Measurements from ENCODE around the gene C5orf24. TPM values are rescaled to one million over a fixed set of nuclear protein-coding genes. Genes with fewer than 3 reads are reported as not detected.
"Not testable (repeated sequence)": the region's sequence is repeated elsewhere in the genome, so short reads cannot be mapped to it uniquely, and the experiment has no call there.

The C5orf24 gene
- total and polyA plus RNA-seq, 8 donors: 6.0 to 17.2 (median 13.8) TPM

DNA sequence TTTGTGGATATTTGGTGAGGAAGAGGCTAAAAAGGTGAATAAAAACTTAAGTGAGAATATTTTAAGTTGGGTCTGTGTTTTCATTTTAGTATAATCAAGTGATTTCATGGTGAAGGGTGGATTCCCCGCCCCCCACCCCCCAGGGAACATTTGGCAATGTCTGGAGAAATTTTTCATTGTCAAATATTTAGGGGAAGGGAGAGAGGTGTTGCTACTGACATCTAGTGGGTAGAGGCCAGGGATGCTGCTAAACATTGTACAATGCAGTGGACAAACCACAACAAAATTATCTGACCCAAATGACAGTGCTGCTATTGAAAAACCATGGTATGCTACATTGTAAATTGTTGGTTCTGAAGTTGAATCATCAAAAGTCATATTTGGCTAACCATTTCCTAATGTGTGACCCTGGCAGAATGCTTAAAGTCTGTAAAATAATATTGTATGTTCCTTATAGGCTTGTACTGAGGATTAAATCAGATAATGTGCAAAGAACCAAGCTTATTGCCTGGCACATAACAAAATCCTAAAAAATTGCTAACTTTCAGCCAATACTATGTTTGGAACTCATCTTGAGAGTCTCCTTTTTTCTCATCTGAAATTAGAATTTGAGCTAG lies 5.6 kb downstream of the C5orf24 start:
- H3K4me1 ChIP-seq: peaks cover 0 to 23% (median 18%) of the 10 kb centered on the region in 3 donors
- peak in 2 of 4 donors; percentile 30 to 55 for ATAC-seq

DNA sequence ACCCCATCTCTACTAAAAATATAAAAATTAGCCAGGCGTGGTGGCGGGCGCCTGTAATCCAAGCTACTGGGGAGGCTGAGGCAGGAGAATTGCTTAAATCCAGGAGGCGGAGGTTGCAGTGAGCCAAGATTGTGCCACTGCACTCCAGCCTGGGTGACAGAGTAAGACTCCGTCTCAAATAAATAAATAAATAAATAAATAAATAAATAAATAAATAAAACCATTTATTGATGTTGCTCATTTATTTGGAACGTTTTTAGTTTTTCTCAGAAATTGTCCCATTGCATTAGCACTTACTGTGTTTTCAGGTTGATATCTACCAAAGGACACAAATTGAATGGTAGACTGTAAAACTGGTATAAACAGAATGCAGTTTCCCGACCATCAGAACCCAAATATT lies 10.7 kb downstream of the C5orf24 start:
- H3K27me3 ChIP-seq; intact Hi-C loops (cut with DNase I); ATAC-seq; H3K4me1 ChIP-seq; FAIRE-seq; H3K4me3 ChIP-seq; DNase-seq; H3K27ac ChIP-seq; H3K9me3 ChIP-seq: not testable (repeated sequence)
- 90% methylated on average over 7 of the region's 7 CpGs for WGBS, 2 donors
- H3K36me3 ChIP-seq: peaks cover 0 to 41% (median 6%) of the 10 kb centered on the region in 3 donors

More for the DNA sequence above, 5.6 kb downstream of the C5orf24 start:
- Histone ChIP-seq H3K9me3 (no peaks in the 10 kb centered on the region), H3K27me3 (no peaks in the 10 kb centered on the region), H3K4me3 (no peak overlapping the region), H3K36me3 (peaks cover 0 to 16% (median 6%) of the 10 kb centered on the region in 3 donors), H3K27ac (no peak overlapping the region)
- intact Hi-C loops (cut with DNase I): no loop called here
- FAIRE-seq (no peak), DNase-seq (no peak)
- TF ChIP-seq, protein P1, sequence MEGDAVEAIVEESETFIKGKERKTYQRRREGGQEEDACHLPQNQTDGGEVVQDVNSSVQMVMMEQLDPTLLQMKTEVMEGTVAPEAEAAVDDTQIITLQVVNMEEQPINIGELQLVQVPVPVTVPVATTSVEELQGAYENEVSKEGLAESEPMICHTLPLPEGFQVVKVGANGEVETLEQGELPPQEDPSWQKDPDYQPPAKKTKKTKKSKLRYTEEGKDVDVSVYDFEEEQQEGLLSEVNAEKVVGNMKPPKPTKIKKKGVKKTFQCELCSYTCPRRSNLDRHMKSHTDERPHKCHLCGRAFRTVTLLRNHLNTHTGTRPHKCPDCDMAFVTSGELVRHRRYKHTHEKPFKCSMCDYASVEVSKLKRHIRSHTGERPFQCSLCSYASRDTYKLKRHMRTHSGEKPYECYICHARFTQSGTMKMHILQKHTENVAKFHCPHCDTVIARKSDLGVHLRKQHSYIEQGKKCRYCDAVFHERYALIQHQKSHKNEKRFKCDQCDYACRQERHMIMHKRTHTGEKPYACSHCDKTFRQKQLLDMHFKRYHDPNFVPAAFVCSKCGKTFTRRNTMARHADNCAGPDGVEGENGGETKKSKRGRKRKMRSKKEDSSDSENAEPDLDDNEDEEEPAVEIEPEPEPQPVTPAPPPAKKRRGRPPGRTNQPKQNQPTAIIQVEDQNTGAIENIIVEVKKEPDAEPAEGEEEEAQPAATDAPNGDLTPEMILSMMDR (IDR thresholded peaks at IDR 0.05): no peak
- WGBS, 2 donors: 44 to 45% methylated on average over 1 of the region's 1 CpG

DNA sequence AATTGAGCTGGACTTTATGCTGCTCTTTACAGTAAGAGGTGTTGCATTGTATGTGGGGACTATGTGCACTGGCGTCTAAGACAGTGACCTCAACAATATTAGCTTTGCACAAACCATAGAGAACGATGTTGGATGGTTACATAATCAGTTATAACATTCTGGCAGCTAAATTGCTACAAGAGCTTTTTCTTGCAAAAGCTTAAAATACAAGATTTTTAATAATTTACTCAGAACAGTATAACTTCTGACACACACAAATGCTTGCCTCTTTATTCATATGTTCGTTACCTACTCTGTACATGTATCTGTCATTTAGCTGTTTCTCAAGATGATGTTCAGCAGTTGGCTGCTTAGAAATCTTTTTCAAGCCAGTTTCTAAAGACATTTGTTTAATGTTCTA lies 11.6 kb downstream of the C5orf24 start:
- peaks cover 0 to 8% (median 7%) of the 10 kb centered on the region in 3 donors for H3K4me1 ChIP-seq
- no peaks in the 10 kb centered on the region for H3K27me3 ChIP-seq
- H3K9me3 ChIP-seq: no peaks in the 10 kb centered on the region
- H3K4me3 ChIP-seq: no peak overlapping the region
- peaks cover 0 to 41% (median 6%) of the 10 kb centered on the region in 3 donors for H3K36me3 ChIP-seq
- WGBS, 2 donors: 59 to 63% methylated on average over 3 of the region's 3 CpGs
- H3K27ac ChIP-seq: no peak overlapping the region
- ATAC-seq: no peak
- DNase-seq: no peak
- TF ChIP-seq, protein P1 (IDR thresholded peaks at IDR 0.05): no peak
- no peak for FAIRE-seq
- intact Hi-C loops (cut with DNase I): no loop called here

DNA sequence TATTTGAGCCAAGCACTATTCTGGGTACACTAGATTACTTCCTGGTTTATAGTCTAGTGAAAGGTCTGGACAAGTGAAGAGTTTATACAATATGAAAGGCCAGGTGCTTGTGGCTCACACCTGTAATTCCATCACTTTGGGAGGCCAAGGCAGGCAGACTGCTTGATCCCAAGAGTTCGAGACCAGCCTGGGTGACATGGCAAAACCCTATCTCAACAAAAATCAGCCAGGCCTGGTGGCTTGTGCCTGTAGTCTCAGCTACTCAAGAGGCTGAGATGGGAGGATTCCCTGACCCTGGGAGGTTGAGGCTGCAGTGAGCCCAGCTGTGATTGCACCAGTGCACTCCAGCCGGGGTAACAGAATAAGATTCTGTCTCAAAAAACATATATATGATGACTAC lies 18.9 kb downstream of the C5orf24 start:
- Histone ChIP-seq H3K9me3 (no peaks in the 10 kb centered on the region), H3K27me3 (no peaks in the 10 kb centered on the region), H3K4me1 (no peaks in the 10 kb centered on the region), H3K4me3 (no peak overlapping the region), H3K36me3 (peaks cover 0 to 8% (median 0%) of the 10 kb centered on the region in 3 donors), H3K27ac (no peak overlapping the region)
- FAIRE-seq (no peak), ATAC-seq (no peak), DNase-seq (no peak)
- TF ChIP-seq, protein P1 (IDR thresholded peaks at IDR 0.05): no peak
- 88 to 98% methylated on average over 2 of the region's 2 CpGs for WGBS, 2 donors
- intact Hi-C loops (cut with DNase I): no loop called here

DNA sequence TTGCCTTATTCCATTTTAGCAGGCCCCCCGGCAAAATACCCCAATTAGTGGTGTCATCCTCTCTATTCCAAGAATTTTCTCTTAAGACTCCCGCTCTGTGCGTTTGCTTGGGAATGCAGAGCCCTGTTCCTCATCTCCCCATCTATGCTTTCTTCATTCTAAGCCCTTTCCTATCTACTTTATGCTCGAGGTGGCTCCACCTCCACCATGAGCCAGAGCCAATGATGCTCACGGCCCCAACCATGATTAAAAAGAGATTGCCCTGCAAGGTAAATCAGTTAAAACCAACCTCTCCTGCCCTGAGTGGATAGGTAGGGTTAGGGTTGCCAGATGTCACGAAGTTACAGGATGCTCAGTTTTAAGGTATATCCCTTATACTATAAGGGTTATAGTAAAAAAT lies 27.7 kb downstream of the C5orf24 start:
- peak overlapping the region; percentile 82 to 93 (median 88) for H3K27ac ChIP-seq
- H3K4me1 ChIP-seq: peaks cover 0 to 10% (median 6%) of the 10 kb centered on the region in 3 donors
- TF ChIP-seq, protein P1 (IDR thresholded peaks at IDR 0.05): no peak
- intact Hi-C loops (cut with DNase I): no loop called here
- 74 to 80% methylated on average over 6 of the region's 6 CpGs for WGBS, 2 donors
- no peak for FAIRE-seq
- peak overlapping the region in 2 of 4 donors; percentile 88 to 92 for H3K4me3 ChIP-seq
- H3K9me3 ChIP-seq: no peaks in the 10 kb centered on the region
- no peaks in the 10 kb centered on the region for H3K27me3 ChIP-seq
- no peaks in the 10 kb centered on the region for H3K36me3 ChIP-seq
- DNase-seq: no peak
- ATAC-seq: no peak
